NCI-H774 (cell line): ENCODE data around the gene SNED1.

Source experiments
- DNase-seq: peaks from one replicate; lab custom pipeline; 2025; lab: John Stamatoyannopoulos, UW

Gene SNED1

GRCh38 chr2:241110089-241110606 lies 111.7 kb downstream of the SNED1 start:
- no peak for DNase-seq

GRCh38 chr2:241110607-241111439 lies 112.4 kb downstream of the SNED1 start:
- no peak for DNase-seq

GRCh38 chr2:241111440-241111805 lies 113.0 kb downstream of the SNED1 start:
- DNase-seq = no peak

- no peak for DNase-seq
These were observed 113.6 kb downstream of the SNED1 start for GRCh38 chr2:241112046-241112445.

- DNase-seq = no peak
These were observed 114.2 kb downstream of the SNED1 start for GRCh38 chr2:241112592-241112991.

- no peak for DNase-seq
These were observed 116.4 kb downstream of the SNED1 start for GRCh38 chr2:241114836-241115235.

- DNase-seq = no peak
These were observed 116.9 kb downstream of the SNED1 start for GRCh38 chr2:241115361-241115760.

- no peak for DNase-seq
These were observed 118.5 kb downstream of the SNED1 start for GRCh38 chr2:241116606-241117560.

- no peak for DNase-seq
These were observed 120.5 kb downstream of the SNED1 start for GRCh38 chr2:241118737-241119505.

- DNase-seq = no peak
These were observed 122.0 kb downstream of the SNED1 start for GRCh38 chr2:241120440-241120839.

GRCh38 chr2:241121008-241121407 lies 122.6 kb downstream of the SNED1 start:
- DNase-seq = no peak

- no peak for DNase-seq
These were observed 124.1 kb downstream of the SNED1 start for GRCh38 chr2:241122376-241123002.

- no peak for DNase-seq
These were observed 125.6 kb downstream of the SNED1 start for GRCh38 chr2:241123816-241124536.

- no peak for DNase-seq
These were observed 127.2 kb downstream of the SNED1 start for GRCh38 chr2:241125626-241126025.

GRCh38 chr2:241126201-241126611 lies 127.8 kb downstream of the SNED1 start:
- DNase-seq = no peak

GRCh38 chr2:241126771-241127202 lies 128.4 kb downstream of the SNED1 start:
- no peak for DNase-seq

GRCh38 chr2:241128266-241128665 lies 129.8 kb downstream of the SNED1 start:
- no peak for DNase-seq

- no peak for DNase-seq
These were observed 130.9 kb downstream of the SNED1 start for GRCh38 chr2:241129086-241129871.

GRCh38 chr2:241130316-241130715 lies 131.9 kb downstream of the SNED1 start:
- DNase-seq = no peak

GRCh38 chr2:241131531-241131930 lies 133.1 kb downstream of the SNED1 start:
- DNase-seq = no peak
